ENCODE data around the gene NFKB2.

DNA sequence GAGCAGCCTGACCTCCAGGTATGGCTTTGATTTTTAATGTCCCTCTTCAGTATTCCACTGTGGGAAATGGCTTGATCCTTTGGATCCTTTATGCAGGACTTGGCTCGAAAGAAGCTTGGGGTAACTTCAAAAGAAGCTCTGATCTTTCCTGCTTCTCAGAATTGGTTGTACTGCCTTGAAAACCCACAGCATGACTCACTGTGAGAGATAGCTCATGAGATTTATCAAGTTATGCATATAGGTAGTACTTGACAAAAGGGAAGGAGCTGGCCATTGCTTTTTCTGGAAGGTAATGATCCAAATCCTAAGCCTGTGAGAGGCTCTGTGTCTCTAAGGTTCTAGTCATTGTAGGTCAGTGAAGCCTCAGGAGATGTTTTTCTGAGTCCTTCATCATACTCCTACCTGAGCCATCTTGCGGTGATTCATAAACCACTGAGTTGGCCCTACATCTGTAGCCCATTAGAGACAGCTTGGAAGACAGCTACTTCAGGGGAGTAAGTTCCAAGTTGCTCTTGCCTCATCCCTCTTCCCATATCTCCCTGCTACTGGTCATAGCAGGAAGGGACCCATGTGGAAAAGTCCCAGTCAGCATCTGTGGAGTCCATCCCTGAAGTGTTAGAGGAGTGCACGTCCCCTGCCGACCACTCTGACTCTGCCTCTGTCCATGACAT, 36.7 kb upstream of the NFKB2 start:
- TF ChIP-seq ZNF169 (tag by site-specific recombination; IDR thresholded peaks at IDR 0.05): no peak
- TF ChIP-seq, protein P1, sequence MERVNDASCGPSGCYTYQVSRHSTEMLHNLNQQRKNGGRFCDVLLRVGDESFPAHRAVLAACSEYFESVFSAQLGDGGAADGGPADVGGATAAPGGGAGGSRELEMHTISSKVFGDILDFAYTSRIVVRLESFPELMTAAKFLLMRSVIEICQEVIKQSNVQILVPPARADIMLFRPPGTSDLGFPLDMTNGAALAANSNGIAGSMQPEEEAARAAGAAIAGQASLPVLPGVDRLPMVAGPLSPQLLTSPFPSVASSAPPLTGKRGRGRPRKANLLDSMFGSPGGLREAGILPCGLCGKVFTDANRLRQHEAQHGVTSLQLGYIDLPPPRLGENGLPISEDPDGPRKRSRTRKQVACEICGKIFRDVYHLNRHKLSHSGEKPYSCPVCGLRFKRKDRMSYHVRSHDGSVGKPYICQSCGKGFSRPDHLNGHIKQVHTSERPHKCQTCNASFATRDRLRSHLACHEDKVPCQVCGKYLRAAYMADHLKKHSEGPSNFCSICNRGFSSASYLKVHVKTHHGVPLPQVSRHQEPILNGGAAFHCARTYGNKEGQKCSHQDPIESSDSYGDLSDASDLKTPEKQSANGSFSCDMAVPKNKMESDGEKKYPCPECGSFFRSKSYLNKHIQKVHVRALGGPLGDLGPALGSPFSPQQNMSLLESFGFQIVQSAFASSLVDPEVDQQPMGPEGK (tag by site-specific recombination; IDR thresholded peaks at IDR 0.05): no peak
- no peak for TF ChIP-seq ZNF423 (tag by site-specific recombination; IDR thresholded peaks at IDR 0.05)
- no peak for TF ChIP-seq ZNF366 (tag by site-specific recombination; conservative IDR thresholded peaks at IDR 0.05)
- TF ChIP-seq, protein P2, sequence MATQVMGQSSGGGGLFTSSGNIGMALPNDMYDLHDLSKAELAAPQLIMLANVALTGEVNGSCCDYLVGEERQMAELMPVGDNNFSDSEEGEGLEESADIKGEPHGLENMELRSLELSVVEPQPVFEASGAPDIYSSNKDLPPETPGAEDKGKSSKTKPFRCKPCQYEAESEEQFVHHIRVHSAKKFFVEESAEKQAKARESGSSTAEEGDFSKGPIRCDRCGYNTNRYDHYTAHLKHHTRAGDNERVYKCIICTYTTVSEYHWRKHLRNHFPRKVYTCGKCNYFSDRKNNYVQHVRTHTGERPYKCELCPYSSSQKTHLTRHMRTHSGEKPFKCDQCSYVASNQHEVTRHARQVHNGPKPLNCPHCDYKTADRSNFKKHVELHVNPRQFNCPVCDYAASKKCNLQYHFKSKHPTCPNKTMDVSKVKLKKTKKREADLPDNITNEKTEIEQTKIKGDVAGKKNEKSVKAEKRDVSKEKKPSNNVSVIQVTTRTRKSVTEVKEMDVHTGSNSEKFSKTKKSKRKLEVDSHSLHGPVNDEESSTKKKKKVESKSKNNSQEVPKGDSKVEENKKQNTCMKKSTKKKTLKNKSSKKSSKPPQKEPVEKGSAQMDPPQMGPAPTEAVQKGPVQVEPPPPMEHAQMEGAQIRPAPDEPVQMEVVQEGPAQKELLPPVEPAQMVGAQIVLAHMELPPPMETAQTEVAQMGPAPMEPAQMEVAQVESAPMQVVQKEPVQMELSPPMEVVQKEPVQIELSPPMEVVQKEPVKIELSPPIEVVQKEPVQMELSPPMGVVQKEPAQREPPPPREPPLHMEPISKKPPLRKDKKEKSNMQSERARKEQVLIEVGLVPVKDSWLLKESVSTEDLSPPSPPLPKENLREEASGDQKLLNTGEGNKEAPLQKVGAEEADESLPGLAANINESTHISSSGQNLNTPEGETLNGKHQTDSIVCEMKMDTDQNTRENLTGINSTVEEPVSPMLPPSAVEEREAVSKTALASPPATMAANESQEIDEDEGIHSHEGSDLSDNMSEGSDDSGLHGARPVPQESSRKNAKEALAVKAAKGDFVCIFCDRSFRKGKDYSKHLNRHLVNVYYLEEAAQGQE (tag by site-specific recombination; IDR thresholded peaks at IDR 0.05): no peak
- no peak for TF ChIP-seq GLIS2 (tag by site-specific recombination; IDR thresholded peaks at IDR 0.05)
- TF ChIP-seq ZNF626 (tag by site-specific recombination; IDR thresholded peaks at IDR 0.05): no peak
